Stimulated activated effector memory CD8-positive, alpha-beta T cell treated with anti-CD3 and anti-CD28 coated beads, Interleukin-12 subunit alpha, Interleukin-12 subunit beta, amount 100 ng/mL, for 72 hours (primary cell): ENCODE measurements around the gene TARDBP.
"Not testable (repeated sequence)": the region's sequence is repeated elsewhere in the genome, so short reads cannot be mapped to it uniquely, and the experiment has no call there.

Experiments
- ATAC-seq: fragments of 150-1000 bp; cut with Tn5 transposase; 2 replicates; pipeline ENCODE4 v1.10.0; 2021
- DNase-seq, 2 donors: peaks; one replicate each; pipeline ENCODE4 v3.0.0; 2021 to 2022; ENCODE audit warnings: low spot score in 2 of 2
- H3K27ac Mint-ChIP-seq: one replicate; pipeline ENCODE4 v1.8.0; 2022; ENCODE audit warnings: mild to moderate bottlenecking, mixed read lengths
- H3K36me3 Mint-ChIP-seq: one replicate; pipeline ENCODE4 v1.8.0; 2022; ENCODE audit warnings: mild to moderate bottlenecking, mixed read lengths
- H3K4me1 Mint-ChIP-seq: one replicate; pipeline ENCODE4 v1.8.0; 2022; ENCODE audit warnings: mixed read lengths
- H3K4me3 Mint-ChIP-seq: one replicate; pipeline ENCODE4 v1.8.0; 2022; ENCODE audit warnings: mild to moderate bottlenecking, mixed read lengths
- H3K9me3 Mint-ChIP-seq: one replicate; pipeline ENCODE4 v1.8.0; 2022; ENCODE audit warnings: mixed read lengths

Gene TARDBP

DNA sequence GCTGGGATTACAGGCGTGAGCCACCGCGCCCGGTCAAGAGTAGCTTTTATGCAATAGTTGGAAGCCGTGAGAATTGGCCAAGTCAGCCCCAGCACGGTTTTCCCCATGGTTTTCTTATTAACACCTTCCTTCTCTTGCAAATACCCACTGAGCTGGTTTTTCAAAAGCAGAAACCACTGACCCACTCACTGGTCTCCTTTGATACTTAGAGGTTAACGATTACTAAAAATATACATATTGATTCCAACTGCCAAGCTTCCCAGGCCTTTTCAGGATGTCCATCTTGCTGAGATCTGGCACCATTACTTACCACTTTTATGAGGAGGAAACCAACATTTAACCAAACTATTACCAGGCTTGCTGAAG is 25.9 kb upstream of the TARDBP start:
- ATAC-seq, result no peak
- Mint-ChIP-seq H3K4me1 (peaks cover 13% of the 10 kb centered on the region), H3K36me3 (no peaks in the 10 kb centered on the region), H3K27ac (no peak overlapping the region), H3K9me3 (no peaks in the 10 kb centered on the region), H3K4me3 (no peak overlapping the region)
- DNase-seq, result no peak

DNA sequence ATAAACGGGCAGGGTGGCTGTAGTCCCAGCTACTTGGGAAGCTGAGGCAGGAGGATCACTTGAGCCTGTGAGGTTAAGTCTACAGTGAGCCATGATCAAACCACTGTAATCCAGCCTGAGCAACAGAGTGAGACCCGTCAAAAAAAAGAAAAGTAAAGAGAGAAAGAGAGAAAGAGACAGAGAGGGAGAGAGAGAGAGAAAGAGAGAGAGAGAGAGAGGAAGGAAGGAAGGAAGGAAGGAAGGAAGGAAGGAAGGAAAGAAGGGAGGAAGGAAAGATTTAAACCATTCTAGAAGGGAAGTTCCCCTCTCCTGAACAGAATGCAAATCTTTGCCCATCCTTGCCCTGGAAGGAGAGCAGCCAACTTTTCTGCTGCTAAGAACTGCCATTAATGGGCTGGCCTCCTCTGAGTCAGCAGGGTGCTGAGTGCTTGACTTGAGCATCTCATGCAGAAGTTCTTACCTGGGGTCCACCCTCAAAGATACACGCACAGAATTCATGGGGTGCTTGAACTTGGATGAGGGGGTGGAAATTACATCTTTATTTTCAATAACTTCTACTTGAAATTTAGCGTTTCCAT is 24.5 kb upstream of the TARDBP start:
- Mint-ChIP-seq H3K27ac (no peak overlapping the region), H3K4me3 (no peak overlapping the region), H3K36me3 (no peaks in the 10 kb centered on the region), H3K4me1 (peaks cover 13% of the 10 kb centered on the region), H3K9me3 (no peaks in the 10 kb centered on the region)
- no peak for DNase-seq
- ATAC-seq, result no peak

DNA sequence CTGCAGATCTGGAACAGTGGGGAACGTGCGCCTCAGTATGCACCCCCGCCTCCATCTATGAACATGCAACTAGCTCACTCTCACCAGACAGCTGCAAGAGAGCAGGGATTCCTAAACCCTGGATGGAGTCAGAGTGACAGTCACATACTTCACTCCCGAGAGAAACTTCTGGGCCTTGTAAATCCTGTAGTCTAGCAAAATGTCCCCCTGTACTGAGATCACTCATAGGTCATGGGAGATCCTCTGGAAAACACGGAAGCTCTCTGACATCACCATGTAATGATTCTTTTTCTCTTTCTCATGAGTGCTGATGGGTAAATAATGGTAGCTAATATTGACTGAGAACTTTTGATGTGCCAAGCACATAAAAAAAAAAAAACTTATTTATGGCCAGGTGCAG is 23.4 kb upstream of the TARDBP start:
- Mint-ChIP-seq H3K9me3 (no peaks in the 10 kb centered on the region), H3K36me3 (no peaks in the 10 kb centered on the region), H3K4me1 (peaks cover 13% of the 10 kb centered on the region), H3K27ac (no peak overlapping the region), H3K4me3 (no peak overlapping the region)
- ATAC-seq, result no peak
- DNase-seq, result no peak

DNA sequence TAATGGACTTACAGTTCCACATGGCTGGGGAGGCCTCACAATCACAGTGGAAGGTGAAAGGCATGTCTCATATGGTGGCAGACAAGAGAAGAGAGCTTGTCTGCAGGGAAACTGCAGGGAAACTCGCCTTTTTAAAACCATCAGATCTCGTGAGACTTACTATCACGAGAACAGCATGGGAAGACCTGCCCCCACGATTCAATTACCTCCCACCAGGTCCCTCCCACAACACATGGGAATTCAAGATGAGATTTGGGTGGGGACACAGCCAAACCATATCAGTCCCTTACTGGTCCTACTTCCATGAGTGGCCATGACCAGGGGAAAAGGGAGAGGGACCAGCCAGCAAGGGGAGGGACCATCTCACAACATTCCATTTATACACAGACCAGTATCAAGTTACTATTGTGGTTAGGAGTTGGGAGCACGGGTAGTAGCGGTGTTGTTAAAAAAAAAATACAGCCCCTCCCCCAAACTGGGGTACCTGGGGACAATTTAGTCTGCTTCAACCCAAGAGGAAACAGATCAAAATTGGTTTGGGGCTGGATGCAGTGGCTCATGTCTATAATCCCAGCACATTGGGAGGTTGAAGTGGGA is 22.4 kb upstream of the TARDBP start:
- ATAC-seq, H3K27ac Mint-ChIP-seq, DNase-seq, H3K36me3 Mint-ChIP-seq, H3K9me3 Mint-ChIP-seq, H3K4me3 Mint-ChIP-seq: not testable (repeated sequence)
- peaks cover 13% of the 10 kb centered on the region for H3K4me1 Mint-ChIP-seq

DNA sequence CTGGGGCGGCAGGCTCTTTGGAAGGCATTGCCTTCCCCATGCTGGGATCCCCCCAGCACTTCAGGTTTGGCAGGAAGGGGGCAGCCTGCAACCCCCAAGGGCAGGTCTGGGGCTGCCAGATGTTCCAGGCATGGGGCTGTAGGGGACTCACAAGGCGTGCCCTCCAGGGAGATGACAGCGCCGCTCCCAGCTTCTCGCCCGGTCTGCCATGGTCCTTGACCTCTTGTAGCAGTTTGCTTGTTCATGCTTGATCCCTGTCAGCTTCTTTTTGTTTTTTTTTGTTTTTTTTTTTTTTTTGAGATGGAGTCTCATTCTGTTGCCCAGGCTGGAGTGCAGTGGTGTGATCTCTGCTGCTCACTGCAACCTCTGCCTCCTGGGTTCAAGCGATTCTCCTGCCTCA is 21.6 kb upstream of the TARDBP start:
- DNase-seq, result no peak
- H3K4me3 Mint-ChIP-seq, result no peak overlapping the region
- no peak overlapping the region for H3K27ac Mint-ChIP-seq
- peaks cover 8% of the 10 kb centered on the region for H3K4me1 Mint-ChIP-seq
- no peaks in the 10 kb centered on the region for H3K36me3 Mint-ChIP-seq
- H3K9me3 Mint-ChIP-seq, result no peaks in the 10 kb centered on the region
- ATAC-seq, result no peak

DNA sequence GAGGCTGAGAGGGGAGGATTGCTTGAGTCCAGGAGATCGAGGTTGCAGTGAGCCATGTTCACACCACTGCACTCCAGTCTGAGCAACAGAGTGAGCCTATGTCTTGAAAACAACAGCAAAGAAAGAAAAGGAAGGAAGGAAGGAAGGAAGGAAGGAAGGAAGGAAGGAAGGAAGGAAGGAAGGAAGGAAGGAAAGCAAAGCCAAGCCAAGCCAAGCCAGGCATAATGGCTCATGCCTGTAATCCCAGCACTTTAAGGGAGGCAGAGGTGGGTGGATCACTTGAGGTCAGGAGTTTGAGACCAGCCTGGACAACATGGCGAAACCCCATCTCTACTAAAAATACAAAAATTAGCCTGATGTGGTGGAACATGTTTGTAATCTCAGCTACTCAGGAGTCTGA is 20.4 kb upstream of the TARDBP start:
- not testable (repeated sequence) for H3K27ac Mint-ChIP-seq, ATAC-seq, H3K4me1 Mint-ChIP-seq, H3K36me3 Mint-ChIP-seq, H3K4me3 Mint-ChIP-seq, H3K9me3 Mint-ChIP-seq, DNase-seq

DNA sequence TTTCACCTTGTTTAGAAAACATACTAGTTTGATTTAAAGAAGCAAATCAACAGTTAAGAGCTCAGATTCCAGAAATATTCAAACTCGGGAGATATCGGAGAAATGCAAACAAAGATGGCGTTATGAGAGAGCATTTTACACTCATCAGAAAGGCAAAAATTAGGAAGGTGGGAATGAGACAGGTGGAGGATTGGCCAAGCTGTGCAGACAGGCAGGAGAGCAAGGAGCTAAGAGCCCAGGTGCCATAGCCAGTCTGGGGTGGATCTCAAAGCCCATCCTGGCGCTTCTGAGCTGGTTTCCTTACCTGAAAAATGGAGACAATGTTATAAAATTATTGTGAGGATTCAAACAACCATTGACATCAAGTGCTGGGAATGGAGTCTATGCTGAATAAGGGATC is 19.6 kb upstream of the TARDBP start:
- Mint-ChIP-seq H3K4me3 (no peak overlapping the region), H3K36me3 (no peaks in the 10 kb centered on the region), H3K27ac (no peak overlapping the region), H3K9me3 (no peaks in the 10 kb centered on the region), H3K4me1 (peaks cover under 1% of the 10 kb centered on the region)
- ATAC-seq (no peak), DNase-seq (no peak)

DNA sequence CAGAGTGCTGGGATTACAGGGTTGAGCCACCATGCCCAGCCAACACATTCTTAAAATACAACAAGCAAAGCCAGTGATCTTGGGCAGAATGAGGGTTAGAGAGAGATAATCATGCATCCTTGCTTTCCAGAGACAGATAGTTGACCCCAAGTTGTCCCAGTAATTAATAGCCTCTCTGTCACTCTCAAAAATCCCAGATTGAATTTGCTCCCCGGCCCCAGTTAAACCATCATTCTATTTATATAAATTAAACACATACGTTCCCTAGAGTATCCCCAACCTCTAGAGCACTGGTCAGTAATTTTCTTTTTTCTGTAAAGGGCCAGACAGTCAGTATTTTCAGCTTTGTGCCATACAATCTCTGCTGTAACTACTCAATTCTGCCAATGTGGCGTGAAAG is 16.4 kb upstream of the TARDBP start:
- no peak for ATAC-seq
- no peak for DNase-seq
- Mint-ChIP-seq H3K9me3 (peaks cover 3% of the 10 kb centered on the region), H3K27ac (no peak overlapping the region), H3K36me3 (no peaks in the 10 kb centered on the region), H3K4me3 (no peak overlapping the region), H3K4me1 (no peaks in the 10 kb centered on the region)

DNA sequence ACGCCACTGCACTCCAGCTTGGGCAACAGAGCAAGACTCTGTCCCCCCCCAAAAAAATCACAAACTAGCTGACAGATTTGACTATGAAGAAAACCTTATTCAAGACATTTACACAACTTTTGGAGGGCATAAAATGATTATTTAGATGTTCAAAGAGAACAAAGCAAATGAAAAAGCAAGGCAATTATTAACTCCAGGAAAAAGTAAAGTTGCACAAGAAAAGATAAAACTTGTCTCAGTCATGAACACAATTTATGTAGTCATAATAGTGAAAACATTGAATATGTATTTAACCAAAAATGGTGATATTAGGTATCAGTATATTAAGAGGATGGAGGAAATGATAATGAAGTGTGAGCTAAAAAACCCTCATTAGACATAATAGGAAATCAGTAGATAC is 11.9 kb upstream of the TARDBP start:
- Mint-ChIP-seq H3K9me3 (peaks cover 3% of the 10 kb centered on the region), H3K4me1 (no peaks in the 10 kb centered on the region), H3K27ac (no peak overlapping the region), H3K4me3 (no peak overlapping the region), H3K36me3 (no peaks in the 10 kb centered on the region)
- ATAC-seq (no peak), DNase-seq (no peak)

DNA sequence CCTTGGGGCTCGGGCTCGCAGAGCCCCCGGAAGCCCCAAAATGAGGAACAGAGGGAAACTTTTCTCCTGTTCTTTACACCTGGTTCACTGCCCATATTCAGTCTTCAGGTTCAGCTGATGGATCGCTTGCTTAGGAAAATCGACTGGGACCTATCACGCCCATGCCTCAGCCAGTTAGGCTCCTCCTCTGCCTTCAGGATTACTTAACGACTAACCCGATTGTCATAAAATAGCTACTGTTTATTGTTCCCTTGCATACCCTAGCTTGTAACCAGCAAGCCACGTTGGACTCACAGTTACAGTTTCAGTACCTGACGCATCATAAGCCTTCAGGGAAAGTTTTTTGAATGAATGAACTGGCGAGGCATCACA is 692 bp downstream of the TARDBP start:
- no peak for DNase-seq
- peak; percentile 25 for ATAC-seq
- Mint-ChIP-seq H3K36me3 (peaks cover 62% of the 10 kb centered on the region), H3K27ac (peak overlapping the region; percentile 100), H3K9me3 (no peaks in the 10 kb centered on the region), H3K4me1 (peaks cover 19% of the 10 kb centered on the region), H3K4me3 (peak overlapping the region; percentile 81)

DNA sequence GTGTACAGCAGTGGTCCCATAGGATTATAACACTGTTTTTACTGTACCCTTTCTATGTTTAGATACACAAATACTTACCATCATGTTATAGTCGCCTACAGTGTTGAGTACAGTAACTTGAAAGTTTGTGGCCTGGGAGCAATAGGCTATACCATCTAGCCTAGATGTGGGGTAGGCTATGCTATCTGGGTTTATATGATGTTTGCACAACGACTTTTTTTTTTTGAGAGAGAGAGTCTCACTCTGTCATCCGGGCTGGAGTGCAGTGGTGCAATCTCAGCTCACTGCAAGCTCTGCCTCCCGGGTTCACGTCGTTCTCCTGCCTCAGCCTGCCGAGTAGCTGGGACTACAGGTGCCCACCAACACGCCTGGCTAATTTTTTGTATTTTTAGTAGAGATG is 6.9 kb downstream of the TARDBP start:
- Mint-ChIP-seq H3K36me3 (peaks cover 100% of the 10 kb centered on the region), H3K4me1 (peaks cover 36% of the 10 kb centered on the region)
- not testable (repeated sequence) for H3K4me3 Mint-ChIP-seq, DNase-seq, ATAC-seq, H3K9me3 Mint-ChIP-seq, H3K27ac Mint-ChIP-seq

DNA sequence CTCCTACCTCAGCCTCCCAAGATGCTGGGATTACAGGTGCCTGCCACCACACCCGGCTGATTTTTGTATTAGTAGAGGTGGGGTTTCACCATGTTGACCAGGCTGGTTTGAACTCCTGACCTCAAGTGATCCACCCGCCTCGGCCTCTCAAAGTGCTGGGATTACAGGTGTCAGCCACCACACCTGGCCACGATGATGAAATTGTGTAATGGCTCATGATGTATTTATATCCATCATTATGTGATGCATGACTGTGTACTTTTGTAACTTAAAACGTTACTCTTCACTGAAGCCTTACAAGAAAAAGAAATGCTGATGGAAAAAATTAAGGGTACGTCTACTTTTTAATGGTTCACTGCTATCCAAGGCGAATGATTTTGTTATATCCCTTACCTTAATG is 7.5 kb downstream of the TARDBP start:
- Mint-ChIP-seq H3K36me3 (peaks cover 100% of the 10 kb centered on the region), H3K9me3 (no peaks in the 10 kb centered on the region), H3K4me3 (no peak overlapping the region), H3K27ac (no peak overlapping the region), H3K4me1 (peaks cover 36% of the 10 kb centered on the region)
- no peak for DNase-seq
- ATAC-seq, result no peak

DNA sequence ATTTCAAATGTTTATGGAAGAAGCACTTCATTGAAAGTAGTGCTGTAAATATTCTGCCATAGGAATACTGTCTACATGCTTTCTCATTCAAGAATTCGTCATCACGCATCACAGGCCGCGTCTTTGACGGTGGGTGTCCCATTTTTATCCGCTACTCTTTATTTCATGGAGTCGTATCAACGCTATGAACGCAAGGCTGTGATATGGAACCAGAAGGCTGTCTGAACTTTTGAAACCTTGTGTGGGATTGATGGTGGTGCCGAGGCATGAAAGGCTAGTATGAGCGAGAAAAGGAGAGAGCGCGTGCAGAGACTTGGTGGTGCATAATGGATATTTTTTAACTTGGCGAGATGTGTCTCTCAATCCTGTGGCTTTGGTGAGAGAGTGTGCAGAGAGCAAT is 10.7 kb downstream of the TARDBP start:
- peaks cover 36% of the 10 kb centered on the region for H3K4me1 Mint-ChIP-seq
- ATAC-seq, result no peak
- H3K9me3 Mint-ChIP-seq, result no peaks in the 10 kb centered on the region
- no peak overlapping the region for H3K4me3 Mint-ChIP-seq
- H3K27ac Mint-ChIP-seq, result no peak overlapping the region
- DNase-seq, result no peak
- peaks cover 98% of the 10 kb centered on the region for H3K36me3 Mint-ChIP-seq

DNA sequence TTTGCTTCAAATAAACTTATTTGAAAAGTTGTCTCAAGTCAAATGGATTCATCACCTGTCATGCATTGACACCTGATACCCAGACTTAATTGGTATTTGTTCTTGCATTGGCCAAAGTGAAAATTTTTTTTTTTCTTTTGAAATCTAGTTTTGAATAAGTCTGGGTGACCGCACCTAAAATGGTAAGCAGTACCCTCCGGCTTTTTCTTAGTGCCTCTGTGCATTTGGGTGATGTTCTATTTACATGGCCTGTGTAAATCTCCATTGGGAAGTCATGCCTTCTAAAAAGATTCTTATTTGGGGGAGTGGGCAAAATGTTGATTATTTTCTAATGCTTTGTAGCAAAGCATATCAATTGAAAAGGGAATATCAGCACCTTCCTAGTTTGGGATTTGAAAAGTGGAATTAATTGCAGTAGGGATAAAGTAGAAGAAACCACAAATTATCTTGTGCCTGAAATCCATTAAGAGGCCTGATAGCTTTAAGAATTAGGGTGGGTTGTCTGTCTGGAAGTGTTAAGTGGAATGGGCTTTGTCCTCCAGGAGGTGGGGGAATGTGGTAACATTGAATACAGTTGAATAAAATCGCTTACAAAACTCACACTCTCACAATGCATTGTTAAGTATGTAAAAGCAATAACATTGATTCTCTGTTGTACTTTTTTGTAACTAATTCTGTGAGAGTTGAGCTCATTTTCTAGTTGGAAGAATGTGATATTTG is 11.9 kb downstream of the TARDBP start:
- Mint-ChIP-seq H3K9me3 (no peaks in the 10 kb centered on the region), H3K36me3 (peaks cover 97% of the 10 kb centered on the region)

DNA sequence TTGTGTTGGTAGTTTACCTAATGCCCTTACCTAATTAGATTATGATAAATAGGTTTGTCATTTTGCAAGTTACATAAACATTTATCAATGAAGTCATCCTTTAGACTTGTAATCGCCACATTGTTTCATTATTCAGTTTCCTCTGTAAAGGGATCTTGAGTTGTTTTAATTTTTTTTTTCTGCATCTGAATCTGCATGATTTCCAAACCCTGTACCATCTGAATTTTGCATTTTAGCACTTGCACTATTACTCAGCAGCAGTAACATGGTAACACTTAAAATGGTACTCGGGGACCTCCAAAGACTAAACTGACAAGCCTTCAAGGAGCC is 12.4 kb downstream of the TARDBP start:
- peaks cover 29% of the 10 kb centered on the region for H3K4me1 Mint-ChIP-seq

More for the DNA sequence above, 11.9 kb downstream of the TARDBP start:
- no peak for DNase-seq
- H3K4me1 Mint-ChIP-seq, result peaks cover 29% of the 10 kb centered on the region
- no peak for ATAC-seq
- peak overlapping the region; percentile 38 for H3K27ac Mint-ChIP-seq
- no peak overlapping the region for H3K4me3 Mint-ChIP-seq

DNA sequence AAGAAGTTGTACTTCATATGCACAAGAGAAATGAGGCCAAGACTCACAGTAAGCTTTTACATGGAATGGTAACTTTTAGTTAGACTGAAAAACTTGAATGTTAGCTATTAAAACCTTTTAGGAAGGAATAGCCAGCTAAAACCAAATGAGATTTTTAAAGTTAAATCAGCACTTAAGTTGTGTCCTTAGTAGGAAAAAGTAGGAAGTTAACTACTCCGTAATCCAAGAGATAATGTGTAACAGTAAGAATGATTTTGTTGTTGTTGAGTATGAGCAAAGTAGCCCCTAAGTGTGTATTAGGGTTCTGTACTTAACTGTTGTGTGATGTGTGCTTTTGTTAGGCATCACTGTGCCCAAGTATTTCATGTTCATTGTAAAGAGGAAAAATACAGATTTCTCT is 13.2 kb downstream of the TARDBP start:
- DNase-seq, result no peak
- Mint-ChIP-seq H3K4me1 (peaks cover 29% of the 10 kb centered on the region), H3K9me3 (no peaks in the 10 kb centered on the region), H3K36me3 (peaks cover 94% of the 10 kb centered on the region), H3K4me3 (no peak overlapping the region), H3K27ac (no peak overlapping the region)
- no peak for ATAC-seq

More for the DNA sequence above, 12.4 kb downstream of the TARDBP start:
- ATAC-seq (no peak), DNase-seq (no peak)
- Mint-ChIP-seq H3K9me3 (no peaks in the 10 kb centered on the region), H3K4me3 (no peak overlapping the region), H3K36me3 (peaks cover 97% of the 10 kb centered on the region), H3K27ac (peak overlapping the region; percentile 38)
